GM21717 (cell line): ENCODE results near the gene CDKN2B-AS1.
"Not testable (repeated sequence)": the region's sequence is repeated elsewhere in the genome, so short reads cannot be mapped to it uniquely, and the experiment has no call there.

Source experiments
- ATAC-seq: cut with Tn5 transposase; IDR thresholded peaks from one replicate; pipeline ENCODE4 v1.9.1; 2021; ENCODE audit warnings: mild to moderate bottlenecking, moderate library complexity; ENCODE audit not compliant: unreplicated experiment

The CDKN2B-AS1 gene

DNA sequence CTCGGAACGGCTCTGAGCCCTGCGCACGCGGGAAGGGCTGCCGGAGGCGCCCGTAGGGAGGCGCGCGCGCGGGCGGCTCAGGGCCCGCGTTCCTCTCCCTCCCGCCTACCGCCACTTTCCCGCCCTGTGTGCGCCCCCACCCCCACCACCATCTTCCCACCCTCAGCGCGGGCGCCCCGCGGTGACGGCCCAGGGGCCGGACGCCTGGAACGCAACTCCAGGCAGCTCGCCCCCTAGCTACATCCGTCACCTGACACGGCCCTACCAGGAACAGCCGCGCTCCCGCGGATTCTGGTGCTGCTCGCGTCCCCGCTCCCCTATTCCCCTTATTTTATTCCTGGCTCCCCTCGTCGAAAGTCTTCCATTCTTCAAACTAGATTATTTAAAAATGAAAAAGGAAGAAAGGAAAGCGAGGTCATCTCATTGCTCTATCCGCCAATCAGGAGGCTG lies at the start of gene CDKN2B-AS1:
CDKN2B-AS1 (plus strand) TSS at position 236 of the 450 bp plus-strand sequence.
- peak; percentile 42 for ATAC-seq

DNA sequence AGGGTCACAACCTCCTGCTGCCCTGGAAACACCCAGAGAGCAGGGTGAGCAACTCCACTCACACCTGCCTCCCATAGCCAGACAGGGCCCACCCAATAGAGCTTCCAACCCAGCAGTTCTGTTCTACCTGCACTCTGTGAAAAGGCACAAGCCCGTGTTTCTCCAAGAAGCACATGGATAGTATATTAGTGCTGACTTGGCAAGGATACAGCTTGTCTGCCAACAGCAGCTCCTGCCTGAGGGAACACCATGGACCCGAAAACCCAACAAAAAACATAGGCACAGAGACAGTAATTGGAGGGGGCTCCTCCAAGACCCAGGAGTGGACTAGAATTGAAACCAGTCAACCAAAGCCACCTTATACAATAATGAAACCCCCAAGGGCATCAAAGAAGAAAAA lies 49.0 kb upstream of the CDKN2B-AS1 start:
- ATAC-seq: no peak

DNA sequence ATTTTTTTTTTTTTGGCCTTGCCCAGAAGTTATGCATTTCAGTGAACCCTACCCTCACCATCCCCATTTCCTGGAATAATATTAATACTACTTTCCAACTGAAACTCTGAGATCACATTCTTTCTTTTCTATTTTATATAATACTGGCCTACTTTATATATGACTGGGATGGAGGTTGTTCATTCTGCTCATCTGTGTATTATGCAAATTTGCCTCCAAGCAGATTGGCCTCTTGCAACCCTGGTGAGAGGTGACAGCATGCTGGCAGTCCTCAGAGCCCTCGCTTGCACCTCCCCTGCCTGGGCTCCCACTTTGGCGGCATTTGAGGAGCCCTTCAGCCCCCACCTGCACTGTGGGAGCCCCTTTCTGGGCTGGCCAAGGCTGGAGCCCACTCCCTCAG lies 35.8 kb upstream of the CDKN2B-AS1 start:
- ATAC-seq: no peak

DNA sequence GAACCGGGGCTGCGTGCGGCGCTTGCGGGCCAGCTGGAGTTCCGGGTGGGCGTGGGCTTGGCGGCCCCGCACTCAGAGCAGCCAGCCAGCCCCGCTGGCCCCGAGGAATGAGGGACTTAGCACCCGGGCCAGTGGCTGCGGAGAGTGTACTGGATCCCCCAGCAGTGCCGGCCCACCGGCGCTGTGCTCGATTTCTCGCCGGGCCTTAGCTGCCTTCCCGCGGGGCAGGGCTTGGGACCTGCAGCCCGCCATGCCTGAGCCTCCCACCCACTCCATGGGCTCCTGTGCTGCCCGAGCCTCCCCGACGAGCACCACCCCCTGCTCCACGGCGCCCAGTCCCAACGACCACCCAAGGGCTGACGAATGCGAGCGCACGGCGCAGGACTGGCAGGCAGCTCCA lies 35.3 kb upstream of the CDKN2B-AS1 start:
- ATAC-seq: not testable (repeated sequence)

DNA sequence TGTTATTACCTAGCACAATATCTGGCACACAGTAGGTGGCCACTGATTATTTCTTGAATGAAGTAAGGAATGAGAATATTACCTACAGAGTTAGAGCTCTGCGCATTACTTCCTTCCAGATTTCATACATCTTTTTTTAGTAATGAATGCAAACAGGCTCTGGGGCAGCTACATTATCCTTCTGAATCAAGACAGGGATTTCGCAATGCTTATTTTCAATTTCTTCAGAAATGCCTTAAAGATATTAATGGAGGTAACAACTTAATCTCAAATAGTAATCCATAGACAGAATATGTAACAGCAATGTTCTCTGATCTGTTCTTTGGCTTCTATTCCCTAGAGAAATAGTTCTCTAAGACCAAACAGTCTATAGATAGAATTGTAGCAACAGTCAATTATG lies 33.0 kb upstream of the CDKN2B-AS1 start:
- no peak for ATAC-seq

DNA sequence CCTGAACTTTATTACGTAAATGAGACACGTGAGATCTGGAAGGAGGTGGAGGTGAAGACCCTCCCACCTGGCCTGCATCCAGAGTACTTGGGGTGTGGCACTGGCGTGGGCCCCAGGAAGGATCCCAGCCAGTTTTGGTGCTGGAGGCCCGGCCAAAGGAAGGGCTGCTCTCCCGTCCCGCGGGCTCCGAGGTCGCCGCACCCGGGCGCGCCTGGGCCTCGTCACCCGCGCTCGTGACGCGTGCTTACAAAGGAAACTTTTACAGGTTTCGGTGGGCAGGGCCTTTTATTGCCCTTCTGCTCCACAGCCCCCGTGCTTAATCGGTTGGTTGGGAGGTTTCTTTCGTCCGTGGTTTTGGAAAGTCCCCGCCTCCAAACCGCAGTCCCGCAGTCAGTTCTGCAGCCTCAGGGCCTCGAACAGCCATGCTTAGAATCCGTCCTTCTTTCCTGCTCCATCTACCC lies 29.6 kb upstream of the CDKN2B-AS1 start:
- peak; percentile 79 for ATAC-seq

DNA sequence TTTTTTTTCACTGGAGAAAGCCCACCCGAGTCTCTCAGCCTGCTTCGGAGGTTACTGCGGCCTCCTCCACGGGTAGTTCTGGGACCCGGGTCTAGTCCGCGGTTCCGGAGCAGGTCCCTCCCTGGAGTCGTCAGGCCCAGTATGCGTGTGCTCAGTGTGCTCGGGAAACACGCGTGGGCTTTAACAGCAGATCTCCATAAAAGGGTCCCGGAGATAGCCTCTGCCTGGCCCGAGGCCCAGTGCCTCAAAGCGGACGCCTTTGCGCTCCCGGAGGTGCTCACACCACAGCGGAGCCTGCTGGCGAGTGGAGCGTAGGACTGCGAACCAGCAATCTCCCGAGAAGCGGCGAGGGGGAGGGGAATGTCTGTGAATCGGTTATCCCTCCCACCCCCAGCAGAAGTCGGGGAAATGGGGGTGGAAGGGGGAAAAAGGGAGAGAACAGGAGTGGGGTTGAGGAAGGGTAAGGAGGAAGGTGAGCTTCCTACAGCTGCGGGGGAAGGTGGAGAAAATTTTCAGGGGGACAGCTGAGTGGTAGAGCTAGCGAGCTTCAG lies 29.1 kb upstream of the CDKN2B-AS1 start:
- peak; percentile 88 for ATAC-seq

DNA sequence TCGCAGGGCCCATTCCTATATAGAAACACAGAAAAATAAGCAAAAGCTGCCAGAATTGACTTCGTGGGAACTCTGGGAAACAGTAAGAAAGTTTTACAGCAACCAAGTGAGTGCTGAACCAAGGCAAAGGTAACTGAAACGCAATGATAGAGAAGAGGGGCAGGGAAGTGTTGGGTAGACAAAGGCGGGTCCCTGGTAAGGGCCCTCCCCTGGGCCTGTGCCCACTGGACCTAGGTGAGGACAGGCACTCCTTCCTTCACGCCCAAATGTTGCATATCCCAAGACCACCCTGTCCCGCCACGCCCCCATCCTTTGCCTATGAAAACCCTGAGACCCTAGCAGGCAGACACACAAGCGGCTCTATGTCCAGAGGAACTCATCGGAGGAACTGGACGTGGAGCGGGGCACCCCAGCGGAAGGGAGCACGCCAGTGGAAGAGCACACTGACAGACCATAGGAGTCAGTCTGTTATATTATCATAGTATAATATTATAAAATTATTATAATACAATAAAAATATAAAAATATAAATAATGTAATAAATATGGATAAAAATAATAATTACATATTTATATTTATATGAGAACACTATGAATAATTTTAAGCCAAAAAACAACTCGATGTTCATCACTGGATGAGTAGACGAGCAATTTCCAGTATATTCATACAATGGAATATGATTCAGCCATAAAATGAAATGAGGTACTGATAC lies 28.3 kb upstream of the CDKN2B-AS1 start:
- ATAC-seq: no peak

DNA sequence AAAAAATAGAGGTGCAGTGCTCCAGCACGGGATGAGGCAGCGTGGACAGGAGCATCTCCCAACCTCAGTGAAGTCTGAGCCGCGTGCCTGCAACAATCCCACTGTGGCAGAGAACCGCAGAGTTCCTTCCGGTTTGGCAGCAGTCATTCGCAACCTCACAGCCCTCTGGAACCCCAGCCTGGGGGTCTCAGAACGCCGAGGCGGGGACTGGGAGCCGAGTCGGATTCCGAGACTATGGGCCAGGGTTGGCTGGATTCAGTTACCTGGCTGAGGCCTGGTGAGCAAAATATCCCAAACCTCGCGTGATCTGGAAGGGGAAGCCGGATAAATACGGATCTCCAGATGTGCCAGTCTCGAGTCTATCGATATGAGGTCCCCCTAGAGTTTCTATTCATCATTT lies 27.4 kb upstream of the CDKN2B-AS1 start:
- ATAC-seq: no peak

DNA sequence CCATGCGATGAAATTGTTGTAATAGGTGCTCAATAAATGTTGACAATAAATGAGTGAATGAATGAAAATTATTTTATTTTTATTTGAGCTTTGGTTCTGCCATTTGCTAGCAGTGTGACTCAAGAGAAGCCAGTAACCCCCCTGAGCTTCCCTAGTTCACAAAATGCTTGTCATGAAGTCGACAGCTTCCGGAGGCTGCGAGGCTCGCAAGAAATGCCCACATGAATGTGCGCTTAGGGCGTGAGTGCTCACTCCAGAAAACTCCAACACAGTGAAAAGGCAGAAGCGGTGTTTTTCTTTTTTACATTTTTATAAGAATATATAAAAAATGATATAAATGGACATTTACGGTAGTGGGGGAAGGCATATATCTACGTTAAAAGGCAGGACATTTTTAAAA lies 26.9 kb upstream of the CDKN2B-AS1 start:
- ATAC-seq: no peak

DNA sequence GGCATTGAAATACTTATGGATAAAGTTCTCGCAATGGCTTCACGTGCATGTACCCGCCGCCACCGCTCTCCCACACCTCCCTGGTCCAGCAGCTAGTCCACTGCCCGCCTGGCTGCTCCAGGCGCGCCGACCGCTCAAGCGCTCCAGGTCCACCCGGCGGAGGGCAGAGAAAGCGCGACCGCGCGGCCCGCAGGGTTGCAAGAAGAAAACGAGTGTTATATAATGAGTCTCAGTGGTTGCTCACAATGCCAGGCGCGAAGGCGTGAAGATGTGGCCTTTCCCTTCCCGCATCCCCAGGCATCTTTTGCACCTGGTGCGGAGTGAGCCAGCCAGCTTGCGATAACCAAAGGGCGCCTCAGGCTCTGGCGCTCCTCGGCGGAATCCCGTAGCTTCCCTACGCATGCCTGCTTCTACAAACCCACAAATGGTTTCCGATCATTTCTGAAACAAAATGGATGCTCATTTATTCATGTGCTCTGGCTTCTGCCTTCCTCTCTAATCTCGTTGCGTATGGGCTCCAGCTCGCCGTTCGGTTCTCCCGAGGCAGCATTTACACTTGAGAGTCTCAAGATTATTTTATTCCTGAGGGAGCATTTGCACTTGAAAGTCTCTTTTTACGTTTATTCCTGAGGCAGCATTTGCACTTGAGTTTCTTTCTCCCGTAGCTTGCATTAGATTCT lies 26.1 kb upstream of the CDKN2B-AS1 start:
- ATAC-seq: no peak

DNA sequence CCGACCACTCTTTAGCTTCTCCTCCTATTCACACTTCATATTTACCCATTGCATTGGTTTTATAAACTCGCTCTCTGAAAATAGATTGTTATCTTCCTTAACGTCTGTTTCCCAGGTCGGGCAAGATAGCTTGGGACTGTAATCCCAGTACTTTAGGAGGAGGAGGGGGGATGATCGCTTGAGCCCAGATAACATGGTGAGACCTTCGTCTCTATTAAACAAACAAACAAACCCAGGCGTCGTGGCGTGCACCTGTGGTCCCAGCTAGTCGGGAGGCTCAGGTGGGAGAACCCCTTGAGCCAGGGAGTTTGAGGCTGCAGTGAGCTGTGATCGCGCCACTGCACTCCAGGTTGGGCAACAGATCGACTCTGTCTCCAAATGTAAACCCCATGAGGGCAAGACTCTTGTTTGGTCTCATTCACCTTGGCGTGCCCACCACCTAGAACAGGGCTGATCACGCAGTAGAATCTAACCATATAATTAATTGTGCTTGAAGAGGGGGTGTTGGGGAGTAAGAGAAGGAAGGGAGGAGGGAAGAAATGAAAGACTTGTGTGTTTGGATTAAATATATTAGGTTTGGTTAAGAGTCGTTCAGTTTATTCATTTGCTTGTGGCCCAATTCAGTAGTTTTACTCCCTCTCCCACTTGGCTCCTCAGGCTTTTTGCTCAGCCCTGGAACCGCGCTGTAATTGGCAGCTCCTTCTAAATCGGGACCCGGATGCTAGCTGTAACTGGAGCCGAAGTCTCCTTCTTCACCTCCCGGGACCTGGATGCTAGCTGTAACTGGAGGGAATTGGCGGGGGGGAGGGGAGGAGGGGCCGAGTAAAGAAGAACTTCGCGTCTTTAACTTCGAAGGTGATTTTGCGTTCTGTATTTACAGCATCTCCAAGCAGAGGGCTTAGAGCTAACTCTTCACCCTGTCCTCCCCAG lies 25.3 kb upstream of the CDKN2B-AS1 start:
- ATAC-seq: no peak

DNA sequence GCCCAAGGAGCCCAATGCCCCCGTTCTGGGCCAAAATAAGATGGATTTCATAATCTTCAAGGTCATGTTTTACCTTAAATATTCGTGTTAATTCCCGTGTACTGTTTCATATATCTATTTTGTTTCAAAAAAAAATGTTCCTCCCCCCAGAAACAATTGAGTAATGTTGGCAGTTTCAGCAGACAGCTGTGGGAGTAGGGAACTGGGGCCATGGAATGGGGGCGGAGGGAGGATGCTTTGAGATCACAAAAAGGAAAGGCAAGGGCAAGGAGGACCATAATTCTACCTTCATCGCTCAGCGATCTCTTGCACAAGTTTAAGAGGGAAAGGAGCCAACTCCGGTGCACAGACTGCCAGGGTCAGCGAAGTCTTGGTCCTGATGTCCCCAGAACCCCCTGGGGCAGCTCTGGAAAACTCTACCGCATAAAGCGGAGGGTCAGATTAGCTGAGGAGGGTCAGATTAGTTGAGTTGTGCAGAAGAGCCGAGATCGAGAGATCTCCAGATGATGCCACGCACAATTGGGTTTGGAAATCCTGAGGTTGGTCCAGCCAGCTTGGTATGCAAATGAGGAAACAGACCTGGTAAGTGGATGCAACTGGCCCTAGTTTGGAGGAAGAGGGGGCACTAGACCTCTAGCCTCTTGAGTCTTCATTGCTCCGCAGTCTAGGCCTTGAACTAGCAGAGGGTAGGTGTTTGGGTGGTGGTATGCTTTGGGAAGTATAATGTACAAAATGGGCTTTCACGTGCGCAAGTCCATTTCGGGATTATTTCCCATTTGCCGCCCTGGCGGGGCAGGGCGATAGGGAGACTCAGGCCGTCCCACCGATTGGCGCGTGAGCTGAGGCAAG lies 24.4 kb upstream of the CDKN2B-AS1 start:
- no peak for ATAC-seq

DNA sequence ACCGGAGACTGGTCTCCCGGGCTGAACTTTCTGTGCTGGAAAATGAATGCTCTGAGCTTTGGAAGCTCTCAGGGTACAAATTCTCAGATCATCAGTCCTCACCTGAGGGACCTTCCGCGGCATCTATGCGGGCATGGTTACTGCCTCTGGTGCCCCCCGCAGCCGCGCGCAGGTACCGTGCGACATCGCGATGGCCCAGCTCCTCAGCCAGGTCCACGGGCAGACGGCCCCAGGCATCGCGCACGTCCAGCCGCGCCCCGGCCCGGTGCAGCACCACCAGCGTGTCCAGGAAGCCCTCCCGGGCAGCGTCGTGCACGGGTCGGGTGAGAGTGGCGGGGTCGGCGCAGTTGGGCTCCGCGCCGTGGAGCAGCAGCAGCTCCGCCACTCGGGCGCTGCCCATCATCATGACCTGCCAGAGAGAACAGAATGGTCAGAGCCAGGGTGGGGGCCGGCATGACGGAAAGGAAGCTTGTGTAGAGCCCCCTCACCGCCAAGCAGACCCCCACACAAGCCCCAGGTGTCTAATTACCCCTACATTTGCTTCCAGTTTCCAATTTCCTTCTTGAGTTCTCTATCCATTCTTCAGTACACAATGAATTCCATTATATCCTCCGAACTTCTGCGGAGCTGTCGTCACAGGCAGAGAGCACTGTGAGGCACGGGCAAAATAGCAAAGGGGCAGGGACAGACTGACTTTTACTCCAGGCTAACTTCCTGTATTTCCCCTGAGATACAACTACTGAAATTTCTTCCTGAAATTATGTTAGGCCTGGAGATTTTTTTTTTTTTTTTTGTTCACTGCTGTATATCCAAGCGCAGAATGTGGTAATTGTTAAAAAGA lies 23.6 kb upstream of the CDKN2B-AS1 start:
- no peak for ATAC-seq

DNA sequence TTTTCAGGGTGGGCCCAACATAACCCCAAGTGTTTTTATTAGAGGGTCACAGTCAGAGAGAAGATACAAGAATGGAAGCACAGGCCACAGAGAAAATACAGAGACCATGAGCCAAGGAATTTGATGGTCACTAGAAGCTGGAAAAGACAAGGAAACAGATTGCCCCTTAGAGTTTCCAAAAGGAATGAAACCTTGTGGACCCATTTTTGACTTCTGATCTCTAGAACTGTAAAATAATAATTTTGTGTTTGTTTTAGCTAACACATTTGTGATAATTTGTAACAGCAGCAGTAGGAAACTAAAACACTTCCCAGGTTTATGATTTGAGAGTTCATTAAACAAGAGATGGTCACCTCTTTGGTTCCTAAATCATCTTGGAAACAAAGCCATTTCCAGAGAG lies 22.2 kb upstream of the CDKN2B-AS1 start:
- no peak for ATAC-seq

DNA sequence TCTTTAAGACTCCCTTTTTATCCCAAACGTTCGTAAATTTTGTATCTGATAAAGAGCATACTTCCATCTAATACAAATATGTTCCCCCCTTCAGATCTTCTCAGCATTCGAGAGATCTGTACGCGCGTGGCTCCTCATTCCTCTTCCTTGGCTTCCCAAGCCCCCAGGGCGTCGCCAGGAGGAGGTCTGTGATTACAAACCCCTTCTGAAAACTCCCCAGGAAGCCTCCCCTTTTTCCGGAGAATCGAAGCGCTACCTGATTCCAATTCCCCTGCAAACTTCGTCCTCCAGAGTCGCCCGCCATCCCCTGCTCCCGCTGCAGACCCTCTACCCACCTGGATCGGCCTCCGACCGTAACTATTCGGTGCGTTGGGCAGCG lies 20.3 kb upstream of the CDKN2B-AS1 start:
- ATAC-seq: no peak

DNA sequence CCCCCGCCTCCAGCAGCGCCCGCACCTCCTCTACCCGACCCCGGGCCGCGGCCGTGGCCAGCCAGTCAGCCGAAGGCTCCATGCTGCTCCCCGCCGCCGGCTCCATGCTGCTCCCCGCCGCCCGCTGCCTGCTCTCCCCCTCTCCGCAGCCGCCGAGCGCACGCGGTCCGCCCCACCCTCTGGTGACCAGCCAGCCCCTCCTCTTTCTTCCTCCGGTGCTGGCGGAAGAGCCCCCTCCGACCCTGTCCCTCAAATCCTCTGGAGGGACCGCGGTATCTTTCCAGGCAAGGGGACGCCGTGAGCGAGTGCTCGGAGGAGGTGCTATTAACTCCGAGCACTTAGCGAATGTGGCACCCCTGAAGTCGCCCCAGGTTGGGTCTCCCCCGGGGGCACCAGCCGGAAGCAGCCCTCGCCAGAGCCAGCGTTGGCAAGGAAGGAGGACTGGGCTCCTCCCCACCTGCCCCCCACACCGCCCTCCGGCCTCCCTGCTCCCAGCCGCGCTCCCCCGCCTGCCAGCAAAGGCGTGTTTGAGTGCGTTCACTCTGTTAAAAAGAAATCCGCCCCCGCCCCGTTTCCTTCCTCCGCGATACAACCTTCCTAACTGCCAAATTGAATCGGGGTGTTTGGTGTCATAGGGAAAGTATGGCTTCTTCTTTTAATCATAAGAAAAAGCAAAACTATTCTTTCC lies 19.7 kb upstream of the CDKN2B-AS1 start:
- ATAC-seq: peak; percentile 62

DNA sequence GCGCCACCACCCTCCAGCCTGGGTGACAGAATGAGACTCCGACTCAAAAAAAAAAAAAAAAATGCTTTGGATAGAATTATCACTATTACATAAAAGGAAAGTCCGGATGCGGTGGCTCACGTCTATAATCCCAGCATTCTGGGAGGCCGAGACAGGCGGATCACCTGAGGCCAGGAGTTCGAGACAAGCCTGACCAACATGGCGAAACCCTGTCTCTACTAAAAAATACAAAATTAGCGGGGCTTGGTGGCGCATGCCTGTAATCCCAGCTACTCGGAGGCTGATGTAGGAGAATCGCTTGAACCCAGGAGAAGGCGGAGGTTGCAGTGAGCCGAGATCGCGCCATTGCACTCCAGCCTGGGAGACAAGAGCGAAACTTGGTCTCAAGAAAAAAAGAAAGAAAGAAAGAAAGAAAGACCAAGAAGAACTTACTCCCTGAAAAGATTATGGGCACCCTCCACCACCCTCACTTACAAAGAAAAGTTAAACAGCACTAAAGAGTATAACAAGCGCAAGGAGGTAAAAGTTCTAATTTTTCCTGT lies 18.2 kb upstream of the CDKN2B-AS1 start:
- no peak for ATAC-seq
